Fibroblast of lung (primary cell): ENCODE data around the gene KCMF1.

Source experiments
- CTCF ChIP-seq, 2 donors: IDR thresholded peaks in 1 of 2; conservative IDR thresholded peaks in 1 of 2; 1 replicate in 1 of 2; 2 replicates in 1 of 2; pipeline ENCODE4 v1.5.1; 2011 to 2012; ENCODE audit warnings: low read length in 2 of 2, control low read depth in 1 of 2, inconsistent platforms in 1 of 2, low read depth in 1 of 2, mild to moderate bottlenecking in 1 of 2
- EZH2 ChIP-seq: IDR thresholded peaks from 2 replicates; pipeline ENCODE4 v1.5.1; 2012; ENCODE audit warnings: low read length, control low read depth, mild to moderate bottlenecking; ENCODE audit errors: missing control alignments

- no peak for TF ChIP-seq CTCF (conservative IDR thresholded peaks at IDR 0.05 in 1 of 2, IDR thresholded peaks at IDR 0.05 in 1 of 2; ENCODE audit: low read depth in 1 of 2, low read length in 2 of 2)
- no peak for TF ChIP-seq EZH2
Observed at GRCh38 chr2:85001595-85001994, 30.6 kb downstream of the KCMF1 start.
